Jurkat, Clone E6-1 (cell line): ENCODE results near the gene FREY1.

Source experiments
- DNase-seq: peaks from one replicate; pipeline ENCODE4 v3.0.0-alpha.2; 2011; ENCODE audit warnings: low read depth, low spot score
- H3K4me3 ChIP-seq: 2 replicates; pipeline ENCODE4 v1.5.1; 2011; ENCODE audit warnings: mild to moderate bottlenecking, low read length, control low read depth, moderate library complexity

FREY1 gene

DNA sequence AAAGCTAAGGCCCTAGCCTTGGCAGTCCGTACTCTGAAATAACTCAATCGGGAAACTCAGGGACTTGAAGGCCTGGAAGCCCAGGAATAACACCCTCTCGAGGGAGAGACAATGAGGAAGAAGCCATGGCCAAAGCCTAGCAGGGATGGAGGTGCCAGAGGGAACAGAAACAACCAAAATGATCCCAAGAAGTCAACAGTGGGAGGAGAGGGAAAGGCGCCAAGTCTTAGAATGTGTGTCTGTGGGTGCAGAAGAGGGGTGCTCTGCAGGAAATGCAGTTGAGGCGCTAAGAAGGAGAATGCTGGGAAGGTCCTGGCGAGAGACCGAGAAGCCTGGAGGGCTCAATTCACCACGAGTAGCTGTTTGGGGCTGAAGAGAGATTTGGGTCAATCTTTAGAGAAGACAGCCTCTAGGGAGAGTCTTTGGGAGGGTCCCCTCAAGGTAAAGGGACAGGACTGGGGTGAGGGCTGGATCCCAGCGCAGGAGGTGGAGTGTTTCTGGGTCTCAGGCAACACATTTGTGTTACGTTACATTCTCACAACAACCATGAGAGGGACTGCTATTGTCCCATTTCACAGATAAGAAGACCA is 22.4 kb downstream of the FREY1 start:
- H3K4me3 ChIP-seq, result no peak overlapping the region
- no peak for DNase-seq

DNA sequence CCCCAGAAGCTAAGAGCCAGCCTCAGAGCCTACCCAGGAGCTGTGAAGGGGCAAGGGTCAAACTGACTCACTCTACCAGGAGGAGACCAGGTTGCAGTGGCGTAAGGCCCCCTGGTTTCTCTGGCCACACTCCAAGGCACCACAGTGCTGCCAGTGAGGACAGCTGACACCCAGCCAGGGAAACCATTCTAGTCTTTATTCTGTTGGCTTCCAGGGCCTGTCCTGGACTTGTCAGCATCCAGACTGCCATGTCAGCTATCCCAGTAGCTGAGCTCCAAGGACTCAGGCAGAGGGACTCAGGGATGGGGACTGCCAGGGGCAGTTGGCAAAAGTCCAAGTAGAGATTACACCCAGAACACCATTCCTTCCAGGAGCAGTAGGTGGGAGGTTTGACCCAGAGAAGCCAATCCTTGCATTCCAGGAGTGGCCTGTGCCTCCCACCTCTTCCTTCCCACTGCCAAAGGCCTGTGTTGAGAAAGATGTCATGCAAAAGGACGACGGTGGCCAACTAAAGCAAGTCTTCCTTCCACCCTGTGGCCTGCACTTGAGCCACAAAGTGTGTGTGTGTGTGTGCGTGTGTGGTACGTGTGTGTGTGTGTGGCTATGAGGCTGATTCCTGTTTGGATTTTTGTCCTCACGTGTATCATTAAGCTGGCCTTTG is 25.2 kb downstream of the FREY1 start:
- no peak overlapping the region for H3K4me3 ChIP-seq
- no peak for DNase-seq

DNA sequence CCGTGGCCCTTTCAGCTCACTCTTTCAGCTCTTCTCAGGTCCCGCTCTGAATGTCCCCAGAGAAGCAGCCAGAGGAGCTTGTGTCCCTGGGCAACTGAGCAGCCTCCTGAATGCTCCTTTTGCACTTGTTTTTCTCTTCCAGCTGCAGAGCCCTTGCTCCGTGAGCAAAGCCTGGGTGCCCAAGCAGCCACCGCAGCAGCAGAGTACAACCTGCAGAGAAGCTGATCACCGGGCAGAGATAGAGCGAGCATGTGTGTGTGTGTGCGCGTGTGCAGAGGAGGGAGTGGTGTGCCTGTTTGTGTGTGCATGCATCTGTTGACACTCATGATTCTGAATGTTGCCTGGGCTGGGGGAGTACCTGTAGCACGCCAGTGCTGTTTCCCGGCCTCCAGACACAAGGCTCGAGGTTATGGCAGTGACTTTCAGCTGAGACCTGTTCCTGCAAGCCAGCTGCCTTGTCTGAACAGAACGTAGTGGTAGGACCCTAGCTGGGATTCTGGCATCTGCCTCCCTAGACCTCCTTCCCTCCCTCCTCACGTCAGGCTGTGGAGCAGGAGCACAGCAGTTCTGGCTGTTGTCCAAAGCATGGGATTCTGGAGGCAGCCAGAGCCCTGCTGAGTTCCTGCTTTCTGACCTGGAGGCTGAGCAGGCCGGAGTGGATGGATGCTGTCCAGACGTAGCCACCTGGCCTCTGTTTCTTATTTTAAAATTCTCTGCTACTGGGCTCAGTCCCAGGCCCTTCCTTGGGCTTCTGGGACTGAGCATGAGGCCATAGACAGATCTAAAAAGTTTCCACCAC is 26.1 kb downstream of the FREY1 start:
- no peak overlapping the region for H3K4me3 ChIP-seq
- no peak for DNase-seq

DNA sequence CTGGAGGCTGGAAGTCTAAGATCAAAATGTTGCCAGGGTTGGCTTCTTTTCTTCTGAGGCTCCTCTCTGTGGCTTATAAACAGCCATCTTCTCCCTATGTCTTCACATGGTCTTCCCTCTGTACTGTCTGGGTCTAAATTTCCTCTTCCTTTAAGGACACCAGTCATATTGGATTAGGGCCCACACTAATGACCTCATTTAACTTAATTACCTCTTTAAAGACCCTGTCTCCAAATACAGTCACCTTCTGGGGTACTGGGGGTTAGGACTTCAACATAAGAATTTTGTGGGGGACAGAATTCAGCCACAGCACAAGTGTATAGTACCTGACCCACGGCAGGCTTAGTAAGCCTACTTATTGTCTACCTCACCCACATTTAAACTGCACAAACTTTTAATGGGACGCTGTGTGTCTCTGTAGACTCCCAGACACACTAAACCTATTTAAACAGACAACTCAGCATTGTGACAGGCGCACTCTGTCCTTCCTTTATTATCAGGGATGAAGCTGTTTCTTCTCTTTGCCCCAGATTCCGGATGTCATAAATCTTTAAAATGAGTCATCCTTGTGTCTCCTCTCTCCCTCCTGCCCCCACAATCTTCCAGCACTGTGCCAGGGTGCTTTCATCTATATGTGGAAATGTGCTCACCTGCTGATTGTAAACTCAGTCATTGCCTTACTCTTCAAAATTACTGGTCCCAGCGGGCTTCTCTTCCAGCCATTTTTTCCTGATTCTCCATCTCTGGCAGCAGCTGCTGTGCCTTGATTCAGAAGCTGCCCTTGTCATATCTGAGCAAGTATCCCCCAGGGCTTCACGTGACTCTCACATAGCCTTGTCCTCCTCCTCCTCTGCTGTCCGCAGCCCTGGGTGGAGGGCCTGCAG is 27.0 kb downstream of the FREY1 start:
- no peak overlapping the region for H3K4me3 ChIP-seq
- DNase-seq, result no peak

DNA sequence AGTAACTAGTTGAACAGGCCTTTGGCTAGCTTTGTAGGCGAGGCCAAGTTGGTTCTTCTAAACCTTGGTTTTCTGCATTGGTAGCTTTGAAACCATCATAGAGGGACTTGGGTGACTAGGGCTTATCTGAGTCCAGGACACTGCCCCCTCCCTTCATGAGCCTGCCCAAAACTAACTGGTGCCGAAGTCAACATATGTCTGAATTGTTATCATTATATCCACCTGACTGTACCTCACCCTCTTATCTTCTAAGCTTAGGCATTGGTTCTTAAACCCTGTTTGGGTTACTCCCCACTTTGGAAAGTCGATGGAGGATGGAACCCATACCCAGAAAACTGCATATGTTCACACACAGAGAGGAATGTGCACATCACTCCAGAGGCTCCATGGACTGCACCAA is 29.2 kb downstream of the FREY1 start:
- no peak for DNase-seq
- H3K4me3 ChIP-seq, result no peak overlapping the region

DNA sequence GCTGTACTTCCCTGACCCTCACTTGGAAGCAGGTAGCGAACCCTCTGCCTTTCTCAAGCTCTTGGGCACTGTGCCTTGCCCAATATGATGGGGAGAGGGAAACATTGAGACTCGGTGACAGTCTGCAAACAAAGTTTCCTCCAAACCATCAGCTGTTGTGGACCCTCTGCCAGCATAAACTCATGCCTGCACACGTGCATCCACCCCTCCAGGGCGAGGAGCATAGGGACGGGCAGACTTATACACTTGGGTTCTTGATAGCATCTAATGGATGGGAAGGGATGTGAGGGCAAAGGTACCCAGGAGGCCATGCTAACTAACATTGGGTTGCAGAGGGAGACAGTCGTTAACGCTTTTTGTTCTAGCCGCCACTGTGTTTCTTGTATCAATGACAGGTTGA is 29.9 kb downstream of the FREY1 start:
- no peak overlapping the region for H3K4me3 ChIP-seq
- DNase-seq, result no peak

DNA sequence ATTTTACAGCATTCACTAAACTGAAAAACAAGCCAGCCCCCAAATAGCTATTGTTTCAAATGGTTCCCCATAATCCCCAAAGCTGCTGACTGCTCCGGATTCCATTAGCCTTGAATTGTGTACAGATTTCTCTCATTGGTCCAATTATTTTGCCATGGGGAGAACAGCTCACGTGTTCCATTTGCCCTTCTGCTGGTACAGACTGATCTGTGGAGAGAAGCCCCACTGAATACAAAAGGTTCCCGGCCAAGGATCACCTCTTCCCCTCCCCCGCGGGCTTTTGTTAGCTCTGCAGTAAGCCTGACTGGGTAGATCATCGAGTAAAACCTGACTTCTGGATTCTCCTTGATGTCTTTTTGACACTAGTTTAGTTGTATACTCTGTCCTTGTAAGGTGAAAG is 30.7 kb downstream of the FREY1 start:
- no peak for DNase-seq
- H3K4me3 ChIP-seq, result no peak overlapping the region

DNA sequence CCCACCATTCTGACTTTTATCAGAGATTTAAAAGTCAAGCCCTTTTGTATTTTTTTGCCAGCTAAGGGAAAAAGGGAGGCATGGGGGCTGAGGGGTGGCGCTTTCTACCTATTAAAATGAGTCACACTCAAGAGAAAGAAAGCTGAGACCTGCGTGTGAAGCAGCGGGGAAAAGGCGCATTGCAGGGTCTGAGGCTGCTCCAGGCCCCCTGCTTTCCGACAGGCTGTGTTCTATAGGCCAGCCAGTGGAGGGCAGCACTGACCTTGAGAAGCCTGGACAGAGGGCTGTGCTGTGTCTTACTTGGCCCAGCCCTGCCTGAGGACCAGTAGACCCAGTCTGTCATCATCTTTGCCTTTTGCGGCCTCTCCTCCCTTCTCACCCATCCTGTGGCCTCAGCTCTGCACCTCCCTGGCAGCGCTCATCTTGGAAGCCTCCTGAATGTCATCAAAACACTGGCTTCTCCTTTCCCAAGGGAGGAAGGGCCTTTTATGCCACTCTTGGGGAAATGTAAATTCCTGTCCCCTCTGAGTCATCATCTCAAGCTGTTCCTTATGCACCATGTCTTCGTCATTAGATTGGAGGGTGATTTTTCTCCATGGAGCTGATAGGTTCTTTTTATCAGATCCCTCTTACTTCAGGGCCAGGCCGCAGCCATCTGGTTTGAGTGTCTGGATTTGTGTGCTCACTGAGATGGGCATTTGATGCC is 34.3 kb downstream of the FREY1 start:
- DNase-seq, result peak; percentile 4
- no peak overlapping the region for H3K4me3 ChIP-seq

DNA sequence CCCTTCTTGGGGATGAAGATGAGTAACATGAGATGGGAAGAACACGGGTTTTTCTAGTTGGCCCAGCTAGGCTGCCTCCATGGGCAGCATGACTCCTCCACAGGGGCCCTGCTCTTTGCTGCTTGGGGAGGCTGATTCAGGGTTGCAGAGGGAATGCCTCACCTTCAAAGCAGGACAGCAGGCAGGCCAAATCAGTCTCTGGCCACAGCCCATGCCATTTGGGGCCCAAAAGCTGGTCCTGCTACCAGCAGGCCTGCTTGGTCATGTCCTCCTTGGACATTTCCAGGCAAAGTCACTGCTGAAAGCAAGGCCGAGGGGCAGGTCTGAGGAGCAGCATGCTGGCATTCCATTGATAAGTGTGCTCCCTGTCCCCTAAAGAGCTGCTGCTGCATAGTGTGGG is 35.4 kb downstream of the FREY1 start:
- DNase-seq, result no peak

DNA sequence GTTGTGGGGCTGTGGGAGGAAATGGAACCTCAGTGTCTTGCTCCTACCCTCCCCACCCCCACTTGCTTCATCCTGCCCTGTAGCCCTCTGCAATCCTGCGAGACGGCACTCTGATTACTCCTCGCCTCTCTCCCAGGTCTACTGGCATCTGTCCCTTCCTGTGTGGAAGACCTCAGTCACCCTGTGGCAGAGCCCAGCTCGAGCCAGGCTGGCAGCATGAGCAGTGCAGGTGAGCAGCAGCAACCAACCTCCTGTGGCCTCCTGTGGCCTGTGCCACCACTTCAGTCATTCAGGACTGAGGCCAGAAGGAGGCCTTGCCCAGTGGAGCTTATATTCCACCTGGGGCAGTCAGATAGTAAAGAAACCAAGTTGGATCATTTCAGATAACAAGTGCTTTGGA is 36.4 kb downstream of the FREY1 start:
- H3K4me3 ChIP-seq, result no peak overlapping the region
- no peak for DNase-seq

More for the DNA sequence above, 35.4 kb downstream of the FREY1 start:
- no peak overlapping the region for H3K4me3 ChIP-seq

DNA sequence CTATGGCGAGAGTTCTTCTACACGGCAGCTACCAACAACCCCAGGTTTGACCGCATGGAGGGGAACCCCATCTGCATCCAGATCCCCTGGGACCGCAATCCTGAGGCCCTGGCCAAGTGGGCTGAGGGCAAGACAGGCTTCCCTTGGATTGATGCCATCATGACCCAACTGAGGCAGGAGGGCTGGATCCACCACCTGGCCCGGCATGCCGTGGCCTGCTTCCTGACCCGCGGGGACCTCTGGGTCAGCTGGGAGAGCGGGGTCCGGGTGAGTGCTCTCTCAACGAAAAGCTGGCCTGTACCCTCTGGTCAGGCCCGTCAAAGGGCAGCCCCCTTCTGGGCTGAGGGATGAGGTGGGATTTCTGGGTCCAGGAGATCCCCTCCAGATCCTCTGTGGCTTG is 37.5 kb downstream of the FREY1 start:
- no peak overlapping the region for H3K4me3 ChIP-seq
- DNase-seq, result no peak

DNA sequence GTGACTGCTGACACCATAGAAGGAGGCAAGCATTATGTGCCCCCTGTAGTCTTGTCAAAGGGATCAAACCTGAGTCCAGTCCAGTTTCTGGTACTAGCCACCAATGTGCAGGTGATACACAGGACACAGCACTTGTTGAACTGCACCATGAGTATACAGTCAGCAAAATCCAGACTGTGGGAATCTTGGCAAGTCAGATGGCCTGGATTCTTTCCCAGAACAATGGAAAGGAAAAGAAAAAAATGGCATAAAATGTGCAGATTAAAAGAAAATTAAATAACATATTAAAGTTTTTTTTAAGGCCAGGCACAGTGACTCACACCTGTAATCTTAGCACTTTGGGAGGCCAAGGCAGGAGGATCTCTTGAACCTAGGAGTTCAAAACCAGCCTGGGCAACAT is 43.0 kb downstream of the FREY1 start:
- no peak for DNase-seq
- H3K4me3 ChIP-seq, result no peak overlapping the region

DNA sequence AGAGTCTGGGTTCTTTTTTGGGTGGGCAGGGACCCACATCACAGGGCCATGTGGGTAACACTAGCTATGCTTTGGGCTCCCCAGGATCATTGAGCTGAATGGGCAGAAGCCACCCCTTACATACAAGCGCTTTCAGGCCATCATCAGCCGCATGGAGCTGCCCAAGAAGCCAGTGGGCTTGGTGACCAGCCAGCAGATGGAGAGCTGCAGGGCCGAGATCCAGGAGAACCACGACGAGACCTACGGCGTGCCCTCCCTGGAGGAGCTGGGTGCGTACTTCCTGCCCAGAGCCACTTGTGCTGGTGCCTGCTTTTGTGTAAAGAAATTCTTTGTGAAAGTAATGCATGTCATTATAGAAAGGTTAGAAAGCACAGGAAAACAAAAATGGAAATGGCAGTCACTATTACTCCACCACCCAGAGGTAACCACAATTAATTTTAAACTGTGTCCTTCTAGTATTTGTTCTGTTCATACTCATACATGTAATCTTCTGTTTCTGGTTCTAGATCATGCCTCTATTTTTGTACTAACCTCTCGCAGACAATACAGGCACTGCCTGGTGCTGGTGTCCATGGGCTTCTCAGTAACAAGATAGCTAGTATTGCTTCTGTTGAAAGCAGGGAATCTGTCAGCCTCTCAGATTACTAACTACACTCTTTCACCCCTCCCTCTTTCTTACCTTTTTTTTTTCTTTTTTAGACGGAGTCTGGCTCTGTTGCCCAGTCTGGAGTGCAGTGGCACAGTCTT is 46.1 kb downstream of the FREY1 start:
- DNase-seq, result no peak
- H3K4me3 ChIP-seq, result no peak overlapping the region

DNA sequence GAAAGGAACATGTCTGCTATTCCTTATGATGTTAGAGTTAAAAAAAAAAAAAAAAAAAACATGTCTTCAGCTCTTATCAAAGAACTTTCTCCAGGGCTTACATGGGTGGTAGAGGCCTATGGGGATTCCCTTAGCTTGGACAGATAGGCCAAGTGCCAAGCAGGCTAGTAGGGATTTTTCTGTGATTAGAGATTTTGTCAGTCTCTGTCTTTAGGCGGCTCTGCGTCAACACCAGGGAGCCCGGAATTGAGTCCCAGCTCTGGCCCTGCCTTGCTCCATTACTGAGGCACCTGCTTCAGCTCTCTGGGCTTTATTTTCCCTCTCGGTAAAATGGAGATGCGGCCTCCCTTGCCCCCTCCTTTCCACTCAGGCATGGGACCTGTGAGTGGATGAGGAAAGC is 46.7 kb downstream of the FREY1 start:
- DNase-seq, result no peak
- no peak overlapping the region for H3K4me3 ChIP-seq

DNA sequence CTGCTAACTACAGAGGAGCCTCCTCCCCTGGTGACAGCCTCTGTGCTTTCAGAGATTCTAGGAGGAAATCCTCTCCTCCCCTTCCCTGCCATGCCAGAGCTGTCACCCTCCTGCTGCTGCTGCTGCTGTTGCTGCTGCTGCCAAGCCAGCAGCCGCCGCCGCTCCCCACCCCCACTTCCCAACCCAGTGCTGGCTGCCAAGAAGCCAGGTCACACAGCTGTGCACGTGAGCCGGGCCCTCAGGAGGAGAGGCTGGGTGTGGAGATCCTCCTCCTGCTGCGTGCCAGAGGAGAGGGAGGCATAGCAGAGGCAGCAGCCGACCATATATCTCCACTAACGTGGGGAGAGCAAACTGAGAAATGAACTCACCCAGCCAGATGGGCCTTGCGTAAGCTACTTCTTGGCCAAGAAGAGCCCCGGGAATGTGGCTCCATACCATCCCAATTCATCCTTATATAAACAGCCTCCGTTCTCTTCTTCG is 47.4 kb downstream of the FREY1 start:
- DNase-seq, result no peak
- no peak overlapping the region for H3K4me3 ChIP-seq

DNA sequence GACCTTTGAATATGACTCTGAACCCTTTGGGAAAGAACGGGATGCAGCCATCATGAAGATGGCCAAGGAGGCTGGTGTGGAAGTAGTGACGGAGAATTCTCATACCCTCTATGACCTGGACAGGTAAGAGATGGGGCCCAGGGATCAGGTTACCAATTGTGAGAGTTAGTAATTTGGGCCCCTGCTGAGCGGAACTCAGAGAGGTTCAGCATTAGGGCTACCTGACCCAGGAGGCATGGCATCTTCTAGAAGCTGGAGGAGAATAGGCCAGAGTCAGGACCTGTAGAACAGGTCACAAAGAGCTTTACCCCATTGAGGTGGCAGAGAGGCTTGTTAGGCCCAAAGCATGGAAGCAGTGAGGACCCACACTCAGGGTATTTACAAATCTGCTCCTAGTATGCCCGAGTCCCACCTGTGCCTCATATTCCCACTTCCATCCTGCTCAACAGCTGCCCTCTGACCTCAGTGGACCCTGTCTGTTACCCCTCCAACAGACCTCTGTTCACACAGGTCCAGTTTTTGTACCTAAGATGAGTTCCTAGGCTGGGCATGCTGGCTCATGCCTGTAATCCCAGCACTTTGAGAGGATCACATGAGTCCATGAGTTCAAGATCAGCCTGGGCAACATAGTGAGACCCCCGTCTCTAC is 48.2 kb downstream of the FREY1 start:
- no peak overlapping the region for H3K4me3 ChIP-seq
- no peak for DNase-seq

DNA sequence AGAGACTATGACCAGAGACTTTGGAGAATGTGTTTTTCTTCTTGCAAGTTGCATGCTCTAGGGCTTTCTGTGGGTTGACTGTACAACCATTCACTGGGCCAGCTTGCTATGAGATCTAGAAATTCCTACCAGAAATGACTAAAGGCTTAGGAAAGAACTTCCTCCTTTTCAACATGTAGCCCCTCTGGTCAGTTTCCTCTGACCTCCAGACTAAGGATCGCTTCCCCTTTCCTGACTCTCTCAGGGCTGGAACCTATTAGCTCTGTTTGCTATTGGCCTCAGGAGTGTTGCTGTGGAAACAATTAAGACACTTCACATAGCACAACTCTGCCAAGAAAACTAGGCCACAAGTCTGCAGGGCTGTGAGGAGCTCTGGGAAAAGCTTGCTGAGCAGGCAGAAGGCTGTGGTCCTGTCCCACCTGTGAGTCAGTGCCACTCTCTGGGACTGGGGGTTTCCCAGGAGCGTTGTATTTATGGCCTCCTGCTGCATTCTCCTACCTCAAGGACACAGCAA is 49.1 kb downstream of the FREY1 start:
- DNase-seq, result no peak
- no peak overlapping the region for H3K4me3 ChIP-seq
